ENCODE results near the gene GIMAP8.
A peak's percentile ranks its signal among the peaks of the same experiment; 100 is the strongest.

The GIMAP8 gene

GRCh38 chr7:150412016-150412415, 38.4 kb upstream of the GIMAP8 start:
- no peak for DNase-seq

GRCh38 chr7:150412518-150413488, 37.6 kb upstream of the GIMAP8 start:
- peak; percentile 16 to 65 (median 52) for DNase-seq

GRCh38 chr7:150413640-150414081, 36.8 kb upstream of the GIMAP8 start:
- no peak for DNase-seq

GRCh38 chr7:150415161-150416153, 35.0 kb upstream of the GIMAP8 start:
- no peak for DNase-seq

- DNase-seq: no peak
These were observed 33.2 kb upstream of the GIMAP8 start for GRCh38 chr7:150417239-150417638.

GRCh38 chr7:150417863-150418262, 32.6 kb upstream of the GIMAP8 start:
- DNase-seq: no peak

- DNase-seq: no peak
These were observed 30.2 kb upstream of the GIMAP8 start for GRCh38 chr7:150420242-150420641.

- peak; percentile 81 to 91 (median 88) for DNase-seq
These were observed 29.3 kb upstream of the GIMAP8 start for GRCh38 chr7:150420987-150421674.

- no peak for DNase-seq
These were observed 28.6 kb upstream of the GIMAP8 start for GRCh38 chr7:150421831-150422230.

GRCh38 chr7:150425670-150426069, 24.8 kb upstream of the GIMAP8 start:
- no peak for DNase-seq

- peak; percentile 85 to 92 (median 88) for DNase-seq
These were observed 21.6 kb upstream of the GIMAP8 start for GRCh38 chr7:150428671-150429451.

- DNase-seq: no peak
These were observed 20.7 kb upstream of the GIMAP8 start for GRCh38 chr7:150429699-150430098.

GRCh38 chr7:150430465-150431085, 19.9 kb upstream of the GIMAP8 start:
- DNase-seq: no peak

- no peak for DNase-seq
These were observed 18.4 kb upstream of the GIMAP8 start for GRCh38 chr7:150431839-150432658.

GRCh38 chr7:150432915-150433892, 17.2 kb upstream of the GIMAP8 start:
- peak; percentile 84 to 91 (median 86) for DNase-seq

GRCh38 chr7:150434240-150434639, 16.2 kb upstream of the GIMAP8 start:
- DNase-seq: peak in 2 of 4 experiments; percentile 23 to 33

GRCh38 chr7:150435047-150435389, 15.4 kb upstream of the GIMAP8 start:
- DNase-seq: peak in 1 of 4 experiments; percentile 31

- DNase-seq: peak; percentile 80 to 91 (median 88)
These were observed 14.9 kb upstream of the GIMAP8 start for GRCh38 chr7:150435390-150436073.

Data from suppressor macrophage (primary cell).